ENCODE measurements around the gene TXNDC12. TPM values are rescaled to one million over a fixed set of nuclear protein-coding genes. Genes with fewer than 3 reads are reported as not detected.
A peak's percentile ranks its signal among the peaks of the same experiment; 100 is the strongest.
"Not testable (repeated sequence)": the region's sequence is repeated elsewhere in the genome, so short reads cannot be mapped to it uniquely, and the experiment has no call there.

The TXNDC12 gene
- total RNA-seq, 2 donors from 2014 or later = 30.2 to 39.5 TPM

GRCh38 chr1:52033190-52034049 is 21.6 kb downstream of the TXNDC12 start, which contains the start of gene KTI12:
KTI12 (minus strand) TSS chr1:52033810; CDS start chr1:52033761, 49 bp downstream.
- H3K9me3 ChIP-seq = no peaks in the 10 kb centered on the region
- DNase-seq (ENCODE audit: low spot score) = peak; percentile 85
- H3K27me3 ChIP-seq = no peaks in the 10 kb centered on the region
- TF ChIP-seq, protein P1, sequence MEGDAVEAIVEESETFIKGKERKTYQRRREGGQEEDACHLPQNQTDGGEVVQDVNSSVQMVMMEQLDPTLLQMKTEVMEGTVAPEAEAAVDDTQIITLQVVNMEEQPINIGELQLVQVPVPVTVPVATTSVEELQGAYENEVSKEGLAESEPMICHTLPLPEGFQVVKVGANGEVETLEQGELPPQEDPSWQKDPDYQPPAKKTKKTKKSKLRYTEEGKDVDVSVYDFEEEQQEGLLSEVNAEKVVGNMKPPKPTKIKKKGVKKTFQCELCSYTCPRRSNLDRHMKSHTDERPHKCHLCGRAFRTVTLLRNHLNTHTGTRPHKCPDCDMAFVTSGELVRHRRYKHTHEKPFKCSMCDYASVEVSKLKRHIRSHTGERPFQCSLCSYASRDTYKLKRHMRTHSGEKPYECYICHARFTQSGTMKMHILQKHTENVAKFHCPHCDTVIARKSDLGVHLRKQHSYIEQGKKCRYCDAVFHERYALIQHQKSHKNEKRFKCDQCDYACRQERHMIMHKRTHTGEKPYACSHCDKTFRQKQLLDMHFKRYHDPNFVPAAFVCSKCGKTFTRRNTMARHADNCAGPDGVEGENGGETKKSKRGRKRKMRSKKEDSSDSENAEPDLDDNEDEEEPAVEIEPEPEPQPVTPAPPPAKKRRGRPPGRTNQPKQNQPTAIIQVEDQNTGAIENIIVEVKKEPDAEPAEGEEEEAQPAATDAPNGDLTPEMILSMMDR (IDR thresholded peaks at IDR 0.05) = no peak
- no peaks in the 10 kb centered on the region for H3K36me3 ChIP-seq
- peak within 1 kb of the TSS; percentile 58 to 80 for H3K4me3 ChIP-seq
- peaks cover 0 to 17% of the 10 kb centered on the region in 2 donors for H3K4me1 ChIP-seq
- H3K27ac ChIP-seq = peak within 1 kb of the TSS; percentile 81 to 83

- Histone ChIP-seq H3K4me3 (peak overlapping the region; percentile 58 to 80), H3K36me3 (no peaks in the 10 kb centered on the region), H3K9me3 (no peaks in the 10 kb centered on the region), H3K4me1 (peaks cover 0 to 17% of the 10 kb centered on the region in 2 donors), H3K27me3 (no peaks in the 10 kb centered on the region), H3K27ac (peak overlapping the region; percentile 81 to 83)
- peak; percentile 59 for DNase-seq (ENCODE audit: low spot score)
- TF ChIP-seq, protein P1 (IDR thresholded peaks at IDR 0.05) = no peak
Observed at GRCh38 chr1:52032785-52033131, 22.2 kb downstream of the TXNDC12 start.

GRCh38 chr1:52032124-52032784 is 22.7 kb downstream of the TXNDC12 start:
- Histone ChIP-seq H3K9me3 (no peaks in the 10 kb centered on the region), H3K36me3 (no peaks in the 10 kb centered on the region), H3K4me1 (peaks cover 0 to 17% of the 10 kb centered on the region in 2 donors), H3K27ac (peak overlapping the region in 1 of 2 donors; percentile 83), H3K4me3 (peak overlapping the region; percentile 58 to 80), H3K27me3 (no peaks in the 10 kb centered on the region)
- TF ChIP-seq, protein P1 (IDR thresholded peaks at IDR 0.05) = no peak
- no peak for DNase-seq (ENCODE audit: low spot score)

- H3K4me3 ChIP-seq; H3K27ac ChIP-seq; DNase-seq (ENCODE audit: low spot score); H3K9me3 ChIP-seq; H3K27me3 ChIP-seq: not testable (repeated sequence)
- Histone ChIP-seq H3K4me1 (peaks cover 0 to 17% of the 10 kb centered on the region in 2 donors), H3K36me3 (peaks cover 18% of the 10 kb centered on the region)
Observed at GRCh38 chr1:52028839-52029238, 26.2 kb downstream of the TXNDC12 start.

GRCh38 chr1:52028328-52028727 is 26.7 kb downstream of the TXNDC12 start:
- no peak for DNase-seq (ENCODE audit: low spot score)

More at GRCh38 chr1:52028328-52028727, 26.7 kb downstream of the TXNDC12 start:
- Histone ChIP-seq H3K36me3 (peaks cover 24% of the 10 kb centered on the region), H3K9me3 (no peaks in the 10 kb centered on the region), H3K4me1 (peaks cover 0 to 17% of the 10 kb centered on the region in 2 donors), H3K4me3 (no peak overlapping the region), H3K27me3 (no peaks in the 10 kb centered on the region), H3K27ac (no peak overlapping the region)
- TF ChIP-seq, protein P1 (IDR thresholded peaks at IDR 0.05) = no peak
